K562 (cell line): ENCODE measurements around the gene FLOT2. TPM values are rescaled to one million over a fixed set of nuclear protein-coding genes. Genes with fewer than 3 reads are reported as not detected.

Experiments
- BCOR ChIP-seq: fragments of 450-650 bp; IDR thresholded peaks from 2 replicates; pipeline ENCODE4 v1.6.1; 2016
- CBFB ChIP-seq: sonication (generic); formaldehyde crosslinking; IDR thresholded peaks from 2 replicates; pipeline ENCODE4 v1.4.0; 2020; ENCODE audit warnings: mild to moderate bottlenecking, missing genetic modification reagents
- ETV6 ChIP-seq, 3 experiments: fragments of 150-350 bp in 1 of 3; sonication (generic) in 1 of 3; formaldehyde crosslinking in 1 of 3; IDR thresholded peaks; 2 replicates each; pipeline versions ENCODE4 v1.6.1 to v1.8.0; 2014 to 2022; ENCODE audit warnings: borderline replicate concordance in 2 of 3, low read depth in 2 of 3, antibody characterized with exemption in 1 of 3, low read length in 1 of 3, mild to moderate bottlenecking in 1 of 3, missing genetic modification reagents in 1 of 3
- FOXK2 ChIP-seq, 2 experiments: fragments of 450-650 bp; IDR thresholded peaks in 1 of 2; conservative IDR thresholded peaks in 1 of 2; 2 replicates each; pipeline ENCODE4 v1.6.1; 2016; ENCODE audit warnings: low read depth in 2 of 2, mild to moderate bottlenecking in 1 of 2
- JUND ChIP-seq, 2 experiments: IDR thresholded peaks; 2 replicates in 1 of 2; 3 replicates in 1 of 2; pipeline ENCODE4 v1.6.1; 2011; ENCODE audit warnings: borderline replicate concordance in 2 of 2, low read depth in 2 of 2, low read length in 2 of 2, improper control_type of control experiment in 1 of 2, missing biosample characterization in 1 of 2, missing genetic modification characterization in 1 of 2, missing genetic modification reagents in 1 of 2
- KLF6 ChIP-seq: fragments of 250-450 bp; sonication (Bioruptor Pico); IDR thresholded peaks from 2 replicates; pipeline ENCODE4 v1.4.0; 2020; ENCODE audit warnings: mild to moderate bottlenecking, moderate library complexity, borderline replicate concordance
- POLR2H ChIP-seq: IDR thresholded peaks from 2 replicates; pipeline ENCODE4 v1.6.1; 2016; ENCODE audit warnings: missing genetic modification characterization, low read depth, mild to moderate bottlenecking, control low read depth, missing compliant biosample characterization, moderate library complexity
- PURB ChIP-seq: sonication (generic); formaldehyde crosslinking; IDR thresholded peaks from 2 replicates; pipeline ENCODE4 v1.9.0; 2021; ENCODE audit warnings: low read depth, mild to moderate bottlenecking, missing genetic modification reagents
- SMAD1 ChIP-seq: fragments of 150-350 bp; IDR thresholded peaks from 2 replicates; pipeline ENCODE4 v1.6.1; 2014; ENCODE audit warnings: low read length, low read depth; ENCODE audit not compliant: partially characterized antibody
- TRIM28 ChIP-seq: fragments of 450-650 bp; IDR thresholded peaks from 2 replicates; pipeline ENCODE4 v1.6.1; 2017
- YY1 ChIP-seq, 3 experiments: IDR thresholded peaks; 2 replicates each; pipeline ENCODE4 v1.6.1; 2011; ENCODE audit warnings: low read length in 2 of 3, mild to moderate bottlenecking in 2 of 3, moderate library complexity in 2 of 3, borderline replicate concordance in 1 of 3, control low read depth in 1 of 3, low read depth in 1 of 3; ENCODE audit not compliant: insufficient read depth in 3 of 3, insufficient replicate concordance in 2 of 3, control insufficient read depth in 1 of 3, insufficient read length in 1 of 3; ENCODE audit errors: extremely low read depth in 1 of 3
- ZNF644 ChIP-seq: fragments of 200-800 bp; sonication (Bioruptor generic); IDR thresholded peaks from 2 replicates; pipeline ENCODE4 v1.6.1; 2016; ENCODE audit warnings: low read depth, missing genetic modification characterization, missing compliant biosample characterization
- polyA plus RNA-seq, 8 experiments: library from polyadenylated mRNA; depleted of rRNA in 4 of 8; stranded (reverse) in 5 of 8; unstranded in 3 of 8; fragments of >200 nt; fragmentation: Nextera tagmentation in 2 of 8; fragmentation: Illumina TruSeq in 1 of 8; extraction: Ambion mirVana in 2 of 8; extraction: Trizol in 1 of 8; gene quantifications; 2 replicates each; pipeline versions ENCODE4 v1.2.1 to v1.2.3, GENCODE V29; 2011 to 2014; ENCODE audit warnings: inconsistent platforms in 1 of 8, missing spikeins in 1 of 8
- total RNA-seq, 7 experiments: library from RNA; depleted of rRNA in 6 of 7; stranded (reverse); fragments of >200 nt in 6 of 7; fragmentation: Illumina TruSeq in 2 of 7; extraction: Trizol in 2 of 7; gene quantifications; 2 replicates each; pipeline versions ENCODE4 v1.2.1 to v1.2.3, GENCODE V29; 2011 to 2021; ENCODE audit warnings: low replicate concordance in 1 of 7
- TF ChIP-seq, protein P1 (sequence below): fragments of 450-650 bp; IDR thresholded peaks from 2 replicates; pipeline ENCODE4 v1.6.1; 2016; ENCODE audit warnings: low read depth
- TF ChIP-seq, protein P2 (sequence below): sonication (generic); formaldehyde crosslinking; IDR thresholded peaks from 2 replicates; pipeline ENCODE4 v1.8.0; 2022; ENCODE audit warnings: mild to moderate bottlenecking, low read depth, missing genetic modification reagents
- TF ChIP-seq, protein P3 (sequence below): fragments of 200-800 bp; sonication (Bioruptor generic); IDR thresholded peaks from 2 replicates; pipeline ENCODE4 v1.6.1; 2017; ENCODE audit warnings: missing genetic modification characterization, missing compliant biosample characterization

FLOT2 gene
- total and polyA plus RNA-seq, 9 of the 15 experiments (the other 6 are each of a cell fraction or from before 2014, with no cell fraction given): 17.5 to 138 (median 41.7) TPM

DNA sequence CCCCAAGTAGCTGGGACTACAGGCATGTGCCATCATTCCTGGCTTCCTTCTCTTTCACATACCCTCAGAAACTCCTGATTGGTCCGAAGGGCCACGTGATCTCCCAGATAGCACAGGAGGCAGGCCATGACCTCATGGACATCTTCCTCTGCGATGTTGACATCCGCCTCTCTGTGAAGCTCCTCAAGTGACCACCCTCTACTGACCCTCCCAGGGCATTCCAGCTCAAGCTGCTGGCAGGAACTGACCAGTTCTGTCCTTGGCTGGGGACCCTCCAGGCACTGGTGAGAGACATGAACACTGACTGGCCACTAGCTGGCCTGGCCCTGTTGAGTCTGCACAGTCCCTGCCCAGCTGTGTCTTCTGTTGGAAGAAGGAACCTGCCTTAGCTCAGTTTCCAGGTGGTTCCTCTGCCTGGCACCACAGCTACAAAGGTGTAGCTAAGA lies 37.1 kb downstream of the FLOT2 start (continued):
- TF ChIP-seq, protein P1, sequence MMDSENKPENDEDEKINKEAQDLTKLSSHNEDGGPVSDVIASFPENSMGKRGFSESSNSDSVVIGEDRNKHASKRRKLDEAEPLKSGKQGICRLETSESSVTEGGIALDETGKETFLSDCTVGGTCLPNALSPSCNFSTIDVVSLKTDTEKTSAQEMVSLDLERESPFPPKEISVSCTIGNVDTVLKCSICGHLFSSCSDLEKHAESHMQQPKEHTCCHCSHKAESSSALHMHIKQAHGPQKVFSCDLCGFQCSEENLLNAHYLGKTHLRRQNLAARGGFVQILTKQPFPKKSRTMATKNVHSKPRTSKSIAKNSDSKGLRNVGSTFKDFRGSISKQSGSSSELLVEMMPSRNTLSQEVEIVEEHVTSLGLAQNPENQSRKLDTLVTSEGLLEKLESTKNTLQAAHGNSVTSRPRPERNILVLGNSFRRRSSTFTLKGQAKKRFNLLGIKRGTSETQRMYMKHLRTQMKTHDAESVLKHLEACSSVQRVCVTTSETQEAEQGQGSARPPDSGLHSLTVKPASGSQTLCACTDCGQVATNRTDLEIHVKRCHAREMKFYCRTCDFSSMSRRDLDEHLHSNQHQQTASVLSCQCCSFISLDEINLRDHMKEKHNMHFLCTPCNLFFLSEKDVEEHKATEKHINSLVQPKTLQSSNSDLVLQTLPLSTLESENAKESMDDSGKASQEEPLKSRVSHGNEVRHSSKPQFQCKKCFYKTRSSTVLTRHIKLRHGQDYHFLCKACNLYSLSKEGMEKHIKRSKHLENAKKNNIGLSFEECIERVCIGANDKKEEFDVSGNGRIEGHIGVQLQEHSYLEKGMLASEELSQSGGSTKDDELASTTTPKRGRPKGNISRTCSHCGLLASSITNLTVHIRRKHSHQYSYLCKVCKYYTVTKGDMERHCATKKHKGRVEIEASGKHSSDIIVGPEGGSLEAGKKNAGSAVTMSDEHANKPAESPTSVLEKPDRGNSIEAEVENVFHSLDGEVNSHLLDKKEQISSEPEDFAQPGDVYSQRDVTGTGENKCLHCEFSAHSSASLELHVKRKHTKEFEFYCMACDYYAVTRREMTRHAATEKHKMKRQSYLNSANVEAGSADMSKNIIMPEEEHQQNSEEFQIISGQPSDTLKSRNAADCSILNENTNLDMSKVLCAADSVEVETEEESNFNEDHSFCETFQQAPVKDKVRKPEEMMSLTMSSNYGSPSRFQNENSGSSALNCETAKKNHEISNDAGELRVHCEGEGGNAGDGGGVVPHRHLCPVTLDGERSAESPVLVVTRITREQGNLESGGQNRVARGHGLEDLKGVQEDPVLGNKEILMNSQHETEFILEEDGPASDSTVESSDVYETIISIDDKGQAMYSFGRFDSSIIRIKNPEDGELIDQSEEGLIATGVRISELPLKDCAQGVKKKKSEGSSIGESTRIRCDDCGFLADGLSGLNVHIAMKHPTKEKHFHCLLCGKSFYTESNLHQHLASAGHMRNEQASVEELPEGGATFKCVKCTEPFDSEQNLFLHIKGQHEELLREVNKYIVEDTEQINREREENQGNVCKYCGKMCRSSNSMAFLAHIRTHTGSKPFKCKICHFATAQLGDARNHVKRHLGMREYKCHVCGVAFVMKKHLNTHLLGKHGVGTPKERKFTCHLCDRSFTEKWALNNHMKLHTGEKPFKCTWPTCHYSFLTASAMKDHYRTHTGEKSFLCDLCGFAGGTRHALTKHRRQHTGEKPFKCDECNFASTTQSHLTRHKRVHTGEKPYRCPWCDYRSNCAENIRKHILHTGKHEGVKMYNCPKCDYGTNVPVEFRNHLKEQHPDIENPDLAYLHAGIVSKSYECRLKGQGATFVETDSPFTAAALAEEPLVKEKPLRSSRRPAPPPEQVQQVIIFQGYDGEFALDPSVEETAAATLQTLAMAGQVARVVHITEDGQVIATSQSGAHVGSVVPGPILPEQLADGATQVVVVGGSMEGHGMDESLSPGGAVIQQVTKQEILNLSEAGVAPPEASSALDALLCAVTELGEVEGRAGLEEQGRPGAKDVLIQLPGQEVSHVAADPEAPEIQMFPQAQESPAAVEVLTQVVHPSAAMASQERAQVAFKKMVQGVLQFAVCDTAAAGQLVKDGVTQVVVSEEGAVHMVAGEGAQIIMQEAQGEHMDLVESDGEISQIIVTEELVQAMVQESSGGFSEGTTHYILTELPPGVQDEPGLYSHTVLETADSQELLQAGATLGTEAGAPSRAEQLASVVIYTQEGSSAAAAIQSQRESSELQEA: no peak
- TF ChIP-seq KLF6 (CRISPR knock-in tag) (no peak), BCOR (no peak), ETV6 (IDR thresholded peaks at IDR 0.05; ENCODE audit: borderline replicate concordance in 1 of 2, low read depth in 2 of 2, low read length in 1 of 2) (no peak), ETV6 (CRISPR knock-in tag; IDR thresholded peaks at IDR 0.05; ENCODE audit: borderline replicate concordance) (no peak), ZNF644 (tag) (no peak), FOXK2 (conservative IDR thresholded peaks at IDR 0.05 in 1 of 2, IDR thresholded peaks at IDR 0.05 in 1 of 2; ENCODE audit: low read depth in 2 of 2) (peak; percentile 91 to 93), PURB (CRISPR knock-in tag) (no peak), SMAD1 (peak; percentile 30), YY1 (IDR thresholded peaks at IDR 0.05; ENCODE audit: borderline replicate concordance in 1 of 3, control insufficient read depth in 1 of 3, extremely low read depth in 1 of 3, insufficient read depth in 3 of 3, insufficient read length in 1 of 3, insufficient replicate concordance in 2 of 3, low read depth in 1 of 3, low read length in 2 of 3) (peak in 1 of 3 experiments; percentile 25), POLR2H (tag) (no peak), TRIM28 (no peak), CBFB (CRISPR knock-in tag) (0 out of 2 replicates have a peak, but pooled peaks have one; percentile 23), JUND (IDR thresholded peaks at IDR 0.05; ENCODE audit: borderline replicate concordance, low read depth, low read length) (peak; percentile 80), JUND (tag; IDR thresholded peaks at IDR 0.05; ENCODE audit: borderline replicate concordance, low read depth, low read length) (peak; percentile 83; the same call in 2 of the 3 replicates)
- TF ChIP-seq, protein P2, sequence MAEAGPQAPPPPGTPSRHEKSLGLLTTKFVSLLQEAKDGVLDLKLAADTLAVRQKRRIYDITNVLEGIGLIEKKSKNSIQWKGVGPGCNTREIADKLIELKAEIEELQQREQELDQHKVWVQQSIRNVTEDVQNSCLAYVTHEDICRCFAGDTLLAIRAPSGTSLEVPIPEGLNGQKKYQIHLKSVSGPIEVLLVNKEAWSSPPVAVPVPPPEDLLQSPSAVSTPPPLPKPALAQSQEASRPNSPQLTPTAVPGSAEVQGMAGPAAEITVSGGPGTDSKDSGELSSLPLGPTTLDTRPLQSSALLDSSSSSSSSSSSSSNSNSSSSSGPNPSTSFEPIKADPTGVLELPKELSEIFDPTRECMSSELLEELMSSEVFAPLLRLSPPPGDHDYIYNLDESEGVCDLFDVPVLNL (CRISPR knock-in tag): no peak
- TF ChIP-seq, protein P3, sequence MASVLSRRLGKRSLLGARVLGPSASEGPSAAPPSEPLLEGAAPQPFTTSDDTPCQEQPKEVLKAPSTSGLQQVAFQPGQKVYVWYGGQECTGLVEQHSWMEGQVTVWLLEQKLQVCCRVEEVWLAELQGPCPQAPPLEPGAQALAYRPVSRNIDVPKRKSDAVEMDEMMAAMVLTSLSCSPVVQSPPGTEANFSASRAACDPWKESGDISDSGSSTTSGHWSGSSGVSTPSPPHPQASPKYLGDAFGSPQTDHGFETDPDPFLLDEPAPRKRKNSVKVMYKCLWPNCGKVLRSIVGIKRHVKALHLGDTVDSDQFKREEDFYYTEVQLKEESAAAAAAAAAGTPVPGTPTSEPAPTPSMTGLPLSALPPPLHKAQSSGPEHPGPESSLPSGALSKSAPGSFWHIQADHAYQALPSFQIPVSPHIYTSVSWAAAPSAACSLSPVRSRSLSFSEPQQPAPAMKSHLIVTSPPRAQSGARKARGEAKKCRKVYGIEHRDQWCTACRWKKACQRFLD (CRISPR knock-in tag): peak; percentile 64; the same call in 1 of the 2 replicates
